KOPT-K1 (cell line): Measurements from ENCODE around the gene PHEX.

Experiments used
- H3K27ac ChIP-seq: fragments of 200-600 bp; sonication (generic); 2 replicates; pipeline ENCODE4 v1.5.1; 2016; ENCODE audit warnings: antibody characterized with exemption, mild to moderate bottlenecking, low read depth, low read length; ENCODE audit not compliant: poor library complexity, severe bottlenecking
- H3K36me3 ChIP-seq: fragments of 200-600 bp; sonication (generic); 2 replicates; pipeline ENCODE4 v1.5.1; 2017; ENCODE audit warnings: antibody characterized with exemption, mild to moderate bottlenecking, low read length, moderate library complexity; ENCODE audit not compliant: insufficient read depth
- H3K9me3 ChIP-seq: fragments of 200-600 bp; sonication (generic); 2 replicates; pipeline ENCODE4 v1.5.1; 2017; ENCODE audit warnings: antibody characterized with exemption, low read length, mild to moderate bottlenecking; ENCODE audit not compliant: insufficient read depth, poor library complexity, severe bottlenecking

Gene PHEX

GRCh38 chrX:22173966-22174365 lies 141.8 kb downstream of the PHEX start:
- Histone ChIP-seq H3K27ac (no peak overlapping the region), H3K36me3 (no peaks in the 10 kb centered on the region), H3K9me3 (no peaks in the 10 kb centered on the region)

- Histone ChIP-seq H3K9me3 (no peaks in the 10 kb centered on the region), H3K36me3 (no peaks in the 10 kb centered on the region), H3K27ac (no peak overlapping the region)
Measured at GRCh38 chrX:22177950-22178515, 145.9 kb downstream of the PHEX start.

GRCh38 chrX:22184096-22184495 lies 152.0 kb downstream of the PHEX start:
- H3K27ac ChIP-seq = no peak overlapping the region

GRCh38 chrX:22186165-22186564 lies 154.0 kb downstream of the PHEX start:
- Histone ChIP-seq H3K9me3 (no peaks in the 10 kb centered on the region), H3K36me3 (no peaks in the 10 kb centered on the region), H3K27ac (no peak overlapping the region)

More at GRCh38 chrX:22184096-22184495, 152.0 kb downstream of the PHEX start:
- Histone ChIP-seq H3K36me3 (no peaks in the 10 kb centered on the region), H3K9me3 (no peaks in the 10 kb centered on the region)

- H3K27ac ChIP-seq = no peak overlapping the region
- no peaks in the 10 kb centered on the region for H3K36me3 ChIP-seq
- H3K9me3 ChIP-seq = no peaks in the 10 kb centered on the region
Measured at GRCh38 chrX:22192419-22193060, 160.4 kb downstream of the PHEX start.

GRCh38 chrX:22193851-22194659 lies 161.9 kb downstream of the PHEX start:
- H3K27ac ChIP-seq = no peak overlapping the region
- no peaks in the 10 kb centered on the region for H3K9me3 ChIP-seq
- no peaks in the 10 kb centered on the region for H3K36me3 ChIP-seq

GRCh38 chrX:22194660-22194945 lies 162.5 kb downstream of the PHEX start:
- H3K27ac ChIP-seq = no peak overlapping the region
- H3K9me3 ChIP-seq = no peaks in the 10 kb centered on the region
- H3K36me3 ChIP-seq = no peaks in the 10 kb centered on the region

- Histone ChIP-seq H3K27ac (no peak overlapping the region), H3K9me3 (no peaks in the 10 kb centered on the region), H3K36me3 (no peaks in the 10 kb centered on the region)
Measured at GRCh38 chrX:22196149-22196548, 164.0 kb downstream of the PHEX start.

- H3K9me3 ChIP-seq = no peaks in the 10 kb centered on the region
Measured at GRCh38 chrX:22202251-22202650, 170.1 kb downstream of the PHEX start.

GRCh38 chrX:22203186-22203585 lies 171.1 kb downstream of the PHEX start:
- no peaks in the 10 kb centered on the region for H3K36me3 ChIP-seq
- no peak overlapping the region for H3K27ac ChIP-seq
- no peaks in the 10 kb centered on the region for H3K9me3 ChIP-seq

More at GRCh38 chrX:22202251-22202650, 170.1 kb downstream of the PHEX start:
- H3K36me3 ChIP-seq = no peaks in the 10 kb centered on the region
- no peak overlapping the region for H3K27ac ChIP-seq

- Histone ChIP-seq H3K36me3 (no peaks in the 10 kb centered on the region), H3K27ac (no peak overlapping the region), H3K9me3 (no peaks in the 10 kb centered on the region)
Measured at GRCh38 chrX:22206781-22207180, 174.7 kb downstream of the PHEX start.

- H3K9me3 ChIP-seq = no peaks in the 10 kb centered on the region
- H3K36me3 ChIP-seq = no peaks in the 10 kb centered on the region
- H3K27ac ChIP-seq = no peak overlapping the region
Measured at GRCh38 chrX:22220941-22221340, 188.8 kb downstream of the PHEX start.

- no peaks in the 10 kb centered on the region for H3K9me3 ChIP-seq
- H3K36me3 ChIP-seq = no peaks in the 10 kb centered on the region
- no peak overlapping the region for H3K27ac ChIP-seq
Measured at GRCh38 chrX:22234380-22234779, 202.3 kb downstream of the PHEX start.

- no peaks in the 10 kb centered on the region for H3K9me3 ChIP-seq
- no peaks in the 10 kb centered on the region for H3K36me3 ChIP-seq
- no peak overlapping the region for H3K27ac ChIP-seq
Measured at GRCh38 chrX:22237479-22237878, 205.4 kb downstream of the PHEX start.

GRCh38 chrX:22246620-22247019 lies 214.5 kb downstream of the PHEX start:
- Histone ChIP-seq H3K27ac (no peak overlapping the region), H3K9me3 (no peaks in the 10 kb centered on the region), H3K36me3 (no peaks in the 10 kb centered on the region)

GRCh38 chrX:22247169-22247568 lies 215.0 kb downstream of the PHEX start:
- Histone ChIP-seq H3K9me3 (no peaks in the 10 kb centered on the region), H3K27ac (no peak overlapping the region), H3K36me3 (no peaks in the 10 kb centered on the region)
